ENCODE data around the gene CALML5. TPM values are rescaled to one million over a fixed set of nuclear protein-coding genes. Genes with fewer than 3 reads are reported as not detected.

The CALML5 gene, protein sequence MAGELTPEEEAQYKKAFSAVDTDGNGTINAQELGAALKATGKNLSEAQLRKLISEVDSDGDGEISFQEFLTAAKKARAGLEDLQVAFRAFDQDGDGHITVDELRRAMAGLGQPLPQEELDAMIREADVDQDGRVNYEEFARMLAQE
- total RNA-seq: not detected in 2 replicates

DNA sequence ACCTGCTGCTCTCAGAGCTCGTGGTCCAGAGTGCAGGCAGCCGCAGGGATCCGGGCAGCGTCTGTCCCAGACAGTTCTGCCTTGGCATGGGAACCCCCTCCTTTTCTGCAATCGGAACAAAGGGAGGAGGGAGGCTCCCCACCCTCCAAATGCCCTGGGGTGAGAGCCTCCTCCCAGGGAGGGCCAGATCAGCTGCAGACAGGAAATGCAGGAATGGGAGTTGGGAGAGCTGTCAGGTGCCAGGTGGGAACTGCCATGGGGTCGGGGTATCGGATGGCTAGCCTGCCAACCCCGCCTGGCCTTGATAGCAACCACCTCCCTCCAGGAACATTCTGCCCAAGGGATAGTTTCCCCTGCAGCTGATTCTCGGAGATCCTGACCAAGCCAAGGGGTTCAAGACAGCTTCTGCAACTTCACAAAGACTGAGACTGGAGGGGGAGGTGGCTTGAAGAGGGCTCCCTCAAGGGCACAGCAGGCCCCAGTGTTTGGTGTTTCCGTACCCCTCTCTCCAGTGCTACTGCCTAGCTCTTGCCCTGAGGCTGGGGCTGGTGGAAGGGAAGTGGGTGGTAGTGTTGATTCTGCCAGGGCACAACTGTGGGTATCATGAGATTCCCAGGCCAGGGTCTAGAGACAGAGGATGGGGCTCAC, at the start of gene CALML5:
CALML5 (minus strand) TSS at position 78 of the 648 bp plus-strand sequence. CDS start 132 bp downstream, outside the sequence.
- DNase-seq (ENCODE audit: extremely low read depth, low read depth, low spot score): no peak

DNA sequence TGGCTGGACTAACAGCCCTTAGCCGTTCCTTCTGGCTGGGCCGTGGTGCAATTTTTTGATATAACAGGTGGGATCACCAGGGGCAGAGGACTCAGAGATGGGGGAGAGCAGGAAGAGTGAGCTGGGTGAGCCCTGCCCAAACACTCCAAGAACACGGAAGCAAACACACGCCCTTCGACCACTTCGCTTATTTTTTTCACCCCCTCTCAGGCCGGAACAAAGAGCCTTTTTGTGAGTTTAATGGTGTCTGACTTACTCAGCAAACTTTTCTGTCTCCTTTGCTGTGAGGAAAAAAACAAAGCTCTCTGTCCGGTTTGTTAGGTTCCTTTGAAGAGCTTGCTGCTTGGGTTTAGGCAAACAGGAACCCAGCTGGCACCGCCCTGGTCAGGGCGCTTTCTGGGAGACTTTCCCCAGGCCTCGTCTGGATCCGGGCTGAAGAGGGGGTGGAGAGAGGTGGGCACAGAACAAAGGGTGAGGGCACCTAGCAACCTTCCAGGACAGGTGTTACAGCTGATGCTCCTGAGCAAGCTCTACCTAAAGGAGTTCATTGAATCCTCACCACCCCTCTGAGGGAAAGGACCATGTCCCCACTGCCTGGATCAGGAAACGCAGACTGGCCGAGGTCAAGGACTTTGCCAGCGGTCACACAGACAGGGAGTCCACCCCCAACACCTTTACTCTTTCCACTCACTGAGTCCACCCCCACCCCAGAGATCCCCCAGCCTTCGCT, 48.7 kb upstream of the CALML5 start:
- no peak for DNase-seq (ENCODE audit: extremely low read depth, low read depth, low spot score)

DNA sequence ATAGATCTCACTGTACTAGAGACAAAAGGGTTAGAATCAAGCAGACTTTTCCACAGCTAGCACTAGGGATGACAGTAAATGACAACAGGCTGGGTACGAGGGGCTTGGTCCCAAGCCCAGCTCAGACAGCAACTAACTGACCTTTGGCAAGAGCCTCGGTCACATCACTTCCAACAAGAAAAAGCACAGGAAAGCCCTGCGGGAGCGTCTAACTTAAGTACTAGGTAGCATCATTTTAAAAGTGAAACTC, 48.2 kb upstream of the CALML5 start:
- DNase-seq (ENCODE audit: extremely low read depth, low read depth, low spot score): no peak

DNA sequence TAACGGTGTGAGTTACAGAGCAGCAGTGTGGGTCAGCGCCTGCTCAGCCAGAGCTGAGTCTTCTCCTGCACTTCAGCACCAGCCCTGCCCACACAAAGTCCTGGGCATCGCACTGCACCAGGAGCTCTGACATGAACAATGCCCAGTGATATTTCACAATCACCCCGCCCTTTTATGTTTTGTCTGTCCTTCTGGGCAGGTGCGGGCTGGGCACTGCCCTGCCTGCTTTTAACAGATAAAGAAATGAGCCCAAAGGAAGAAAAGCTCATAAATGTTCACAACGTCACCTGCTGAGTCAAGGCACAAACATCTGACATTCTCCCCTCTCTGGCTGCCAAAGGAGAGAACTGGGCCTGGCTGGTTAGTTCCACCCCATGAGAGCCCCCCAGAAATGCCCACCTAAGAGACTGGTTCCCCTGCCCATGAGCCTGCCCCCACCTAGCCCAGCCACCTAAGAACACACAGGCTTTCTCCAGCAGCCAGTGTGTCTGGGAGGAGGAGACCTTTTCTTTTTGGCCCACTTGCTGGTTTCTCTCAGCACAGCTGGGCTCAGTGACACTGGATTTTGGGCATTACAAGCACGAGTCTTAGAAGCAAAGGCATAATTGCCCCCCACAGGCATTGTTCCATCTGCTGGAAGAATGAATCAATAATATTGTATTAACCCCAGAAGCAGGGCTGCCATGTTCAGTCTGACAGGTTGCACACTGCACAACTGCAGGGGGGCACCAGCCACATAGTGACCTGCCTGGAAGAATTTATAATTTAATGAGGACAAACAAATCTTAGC, 47.7 kb upstream of the CALML5 start:
- no peak for DNase-seq (ENCODE audit: extremely low read depth, low read depth, low spot score)

DNA sequence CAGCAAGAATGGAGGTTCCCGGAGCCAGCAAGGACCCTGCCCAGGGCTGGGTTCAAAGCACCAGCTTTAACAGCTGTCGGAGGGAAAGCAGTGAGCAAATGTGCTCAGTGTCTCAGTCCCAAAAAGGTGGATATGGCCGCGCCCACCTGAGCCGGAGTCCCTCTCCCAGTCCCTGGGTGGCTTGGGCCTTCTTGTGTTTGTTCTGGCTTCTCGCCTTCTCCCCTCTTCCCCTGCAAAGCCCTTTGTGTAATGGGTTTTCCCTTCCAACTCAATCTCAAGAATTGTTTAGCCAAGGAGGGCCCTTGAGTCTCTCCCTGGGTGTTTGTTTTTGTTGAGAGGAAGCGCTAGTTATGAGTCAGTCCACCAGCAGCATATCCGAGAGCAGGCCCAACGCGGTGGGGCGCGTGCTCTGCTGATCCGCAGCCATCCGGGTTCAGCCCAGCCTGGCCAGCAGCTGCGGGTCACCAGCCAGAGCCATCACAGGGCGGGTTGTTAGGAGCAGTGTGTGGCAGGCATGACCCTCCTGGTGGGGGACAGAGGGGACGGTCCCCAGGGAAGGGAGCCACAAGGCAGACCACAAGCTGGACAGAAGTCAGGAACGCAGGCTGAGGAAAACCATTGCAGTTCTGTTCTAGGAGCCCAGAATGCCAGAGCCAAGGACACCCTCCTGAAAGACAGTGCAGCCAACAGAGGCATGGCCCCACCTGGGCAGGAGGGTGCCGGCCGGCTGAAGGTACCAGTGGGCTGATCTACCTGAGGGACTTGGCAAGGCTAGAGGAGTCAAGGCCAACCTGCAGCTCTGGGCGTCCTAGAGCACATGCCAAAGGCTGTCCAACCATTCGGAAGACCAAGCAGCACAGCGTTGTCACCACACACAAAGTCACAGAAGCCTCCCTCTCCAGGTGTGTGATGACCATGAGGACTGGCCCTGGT, 46.7 kb upstream of the CALML5 start:
- no peak for DNase-seq (ENCODE audit: extremely low read depth, low read depth, low spot score)

DNA sequence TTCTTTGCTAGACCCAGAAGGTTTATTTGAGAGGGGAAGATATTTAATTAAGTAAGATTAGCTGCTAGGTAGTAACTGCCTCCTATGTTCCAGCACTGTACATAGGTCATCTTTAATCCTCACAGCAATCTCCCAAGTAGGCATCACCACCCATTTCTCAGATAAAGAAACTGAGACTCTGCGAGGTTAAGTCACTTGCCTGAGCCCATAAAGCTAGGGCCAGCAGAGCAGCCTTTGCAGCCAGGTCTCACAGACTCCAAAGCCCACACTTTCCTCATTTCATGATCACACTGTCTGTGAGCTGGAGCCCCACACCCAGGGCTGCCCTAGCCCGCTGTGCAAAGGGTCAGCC, 46.0 kb upstream of the CALML5 start:
- no peak for DNase-seq (ENCODE audit: extremely low read depth, low read depth, low spot score)

DNA sequence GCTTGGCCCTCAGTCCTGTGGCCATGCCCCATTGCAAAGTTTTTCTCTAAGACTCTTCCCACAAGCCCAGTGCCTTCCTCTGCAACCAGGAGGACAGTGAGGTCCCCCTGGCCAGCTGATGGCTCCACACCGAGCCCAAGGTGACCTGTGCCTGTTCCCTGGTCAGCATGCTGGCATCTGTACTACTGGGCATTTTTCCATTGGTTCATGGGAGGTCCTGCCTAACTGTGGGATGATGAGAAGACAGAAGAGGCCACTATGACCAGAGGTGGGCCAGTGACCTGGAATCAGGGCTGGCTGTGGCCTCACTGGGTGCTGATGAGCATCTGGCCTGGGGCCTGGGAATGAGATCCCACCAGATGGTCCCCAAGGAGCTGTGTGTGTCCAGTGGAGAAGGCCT, 45.6 kb upstream of the CALML5 start:
- no peak for DNase-seq (ENCODE audit: extremely low read depth, low read depth, low spot score)

DNA sequence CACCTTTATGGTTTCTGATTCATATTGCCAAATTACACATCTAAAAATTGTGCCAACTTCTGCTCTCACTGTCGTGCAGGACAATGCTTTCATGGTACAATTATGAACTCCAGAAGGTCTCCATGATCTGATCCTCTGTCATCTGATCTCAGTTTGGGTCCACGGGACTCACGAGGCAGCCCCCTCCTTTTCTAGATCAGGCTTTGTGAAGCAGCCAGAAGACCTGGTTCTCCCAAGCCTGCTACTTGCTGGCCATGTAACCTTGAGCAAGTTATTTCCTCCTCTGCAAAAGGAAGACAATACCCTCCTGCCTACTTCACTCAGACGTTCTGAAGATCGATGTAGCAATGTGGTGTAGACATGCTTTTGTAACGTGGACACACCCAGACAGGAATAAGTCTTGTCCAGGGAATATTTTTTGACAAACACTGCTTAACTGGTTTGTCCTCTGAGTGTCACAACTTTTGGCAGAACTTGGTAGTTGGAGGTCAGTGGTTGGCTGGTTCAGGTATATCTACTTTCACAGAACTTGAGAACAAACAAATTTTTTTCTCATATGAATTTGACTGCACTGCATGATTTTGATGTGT, 44.9 kb upstream of the CALML5 start:
- no peak for DNase-seq (ENCODE audit: extremely low read depth, low read depth, low spot score)

DNA sequence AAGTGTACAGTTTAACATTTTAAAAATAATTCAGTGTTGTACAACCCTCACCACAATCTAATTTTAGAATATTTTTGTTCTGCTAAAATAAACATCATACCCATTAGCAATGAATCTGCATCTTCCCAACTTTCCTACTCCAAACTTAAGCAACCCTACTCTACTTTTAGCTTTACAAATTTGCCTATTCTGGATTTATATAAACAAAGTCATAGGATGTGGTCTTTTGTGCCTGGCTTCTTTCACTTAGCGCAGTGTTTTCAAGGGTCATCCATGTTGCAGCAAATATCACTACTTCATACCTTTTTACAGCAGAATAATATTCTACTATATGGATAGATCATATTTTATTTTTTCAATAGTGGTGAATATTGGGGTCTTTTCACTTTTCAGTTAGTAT, 44.3 kb upstream of the CALML5 start:
- no peak for DNase-seq (ENCODE audit: extremely low read depth, low read depth, low spot score)

DNA sequence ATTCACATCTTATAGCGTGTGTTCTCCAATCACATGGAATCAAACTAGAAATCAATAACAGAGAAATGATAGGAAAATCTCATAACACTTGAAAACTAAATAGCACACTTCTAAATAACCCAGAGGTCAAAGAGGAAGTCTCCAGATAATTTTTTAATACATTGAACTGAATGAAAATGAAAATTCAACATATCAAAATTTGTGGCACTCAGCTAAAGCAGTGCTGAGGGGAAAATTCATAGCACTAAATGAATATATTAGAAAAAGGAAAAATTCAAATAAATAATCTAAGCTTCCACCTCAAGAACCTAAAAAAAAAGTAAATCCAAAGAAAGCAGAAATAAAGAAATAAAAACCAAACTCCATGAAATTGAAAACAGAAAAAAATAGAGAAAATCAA, 42.7 kb upstream of the CALML5 start:
- DNase-seq (ENCODE audit: extremely low read depth, low read depth, low spot score): no peak

DNA sequence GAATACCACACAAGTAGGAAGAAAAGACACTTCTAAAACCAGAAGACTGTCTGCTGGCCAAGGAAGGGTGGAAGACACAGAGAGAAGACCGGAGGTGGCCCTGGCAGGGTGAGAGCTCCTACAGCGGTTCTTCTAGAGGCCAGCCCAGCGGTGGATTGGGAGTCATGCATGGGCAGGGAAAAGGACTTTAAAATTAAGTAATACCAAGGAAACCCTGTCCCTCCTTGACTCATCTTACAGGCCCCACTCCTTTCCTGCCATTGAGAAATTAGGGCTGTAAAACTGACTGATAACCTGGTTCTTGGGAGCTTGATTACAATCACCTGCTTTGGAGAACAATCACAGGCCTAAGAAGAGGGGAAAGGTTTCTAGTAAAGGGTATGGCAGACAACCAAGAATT, 41.5 kb upstream of the CALML5 start:
- no peak for DNase-seq (ENCODE audit: extremely low read depth, low read depth, low spot score)

DNA sequence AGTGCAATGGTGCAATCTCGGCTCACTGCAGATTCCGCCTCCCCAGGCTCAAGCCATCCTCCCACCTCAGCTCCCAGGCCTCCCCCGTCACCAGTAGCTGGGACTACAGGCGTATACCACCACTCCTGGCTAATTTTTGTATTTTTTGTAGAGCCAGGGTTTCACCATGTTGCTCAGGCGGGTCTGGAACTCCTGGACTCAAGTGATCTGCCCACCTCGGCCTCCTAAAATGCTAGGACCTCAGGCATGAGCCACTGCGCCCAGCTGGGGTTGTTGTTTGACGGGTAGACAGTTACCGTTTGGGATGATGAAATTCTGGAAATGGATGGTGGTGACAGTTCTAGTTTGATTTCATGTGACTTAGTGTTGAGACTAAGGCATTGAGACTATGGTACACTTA, 40.7 kb upstream of the CALML5 start:
- DNase-seq (ENCODE audit: extremely low read depth, low read depth, low spot score): no peak

DNA sequence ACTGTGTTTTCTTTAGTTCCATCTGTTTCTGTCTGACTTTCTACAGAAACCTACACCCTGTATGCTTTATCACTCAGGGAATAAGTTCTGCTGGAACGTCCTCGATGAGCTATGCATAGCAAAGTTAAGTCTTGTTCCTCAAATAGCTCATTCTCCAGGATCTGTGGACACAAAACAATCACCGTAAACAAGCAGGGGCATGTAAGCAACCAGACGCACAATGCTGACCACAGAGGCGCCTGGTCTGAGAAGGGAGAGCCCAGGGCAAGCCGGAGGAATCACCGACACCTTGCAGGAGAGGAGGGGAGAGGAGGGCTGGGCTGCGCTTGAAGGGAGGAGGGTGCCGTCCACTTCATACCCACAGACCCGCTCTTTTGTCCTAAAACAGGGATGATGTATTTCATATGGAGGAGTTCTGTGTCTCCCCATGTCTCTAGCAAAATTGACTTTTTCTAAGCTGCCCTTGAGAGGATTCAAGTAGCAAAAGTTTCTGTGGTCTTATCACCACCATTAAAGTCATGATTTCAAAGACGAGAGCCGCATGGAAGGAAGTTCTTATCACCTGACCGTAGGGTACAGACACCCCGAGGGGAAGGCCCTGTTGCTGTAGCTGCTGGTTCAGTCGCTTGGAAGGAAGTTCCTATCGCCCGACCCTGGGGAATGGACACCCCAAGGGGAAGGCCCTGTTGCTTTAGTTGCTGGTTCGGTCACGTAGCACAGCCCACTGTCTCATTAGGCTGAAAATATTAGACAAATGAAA, 39.7 kb upstream of the CALML5 start:
- no peak for DNase-seq (ENCODE audit: extremely low read depth, low read depth, low spot score)

DNA sequence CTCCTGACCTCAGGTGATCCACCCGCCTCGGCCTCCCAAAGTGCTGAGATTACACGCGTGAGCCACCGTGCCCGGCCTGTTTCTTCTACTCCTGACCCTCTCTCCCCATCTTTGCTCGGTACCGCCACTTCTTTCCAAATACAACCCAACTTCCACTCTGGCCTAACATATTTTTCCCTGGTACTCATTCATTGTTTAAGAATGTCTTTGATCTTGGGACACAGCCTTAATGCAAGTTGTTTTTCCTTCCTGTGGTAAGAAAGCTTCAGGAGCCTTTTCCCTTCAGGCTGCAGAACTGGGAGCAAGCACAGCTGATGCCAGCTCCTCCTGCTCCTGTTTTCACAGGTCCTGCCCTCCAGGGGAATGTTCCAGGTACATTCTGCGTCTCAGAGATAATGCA, 39.1 kb upstream of the CALML5 start:
- DNase-seq (ENCODE audit: extremely low read depth, low read depth, low spot score): no peak

DNA sequence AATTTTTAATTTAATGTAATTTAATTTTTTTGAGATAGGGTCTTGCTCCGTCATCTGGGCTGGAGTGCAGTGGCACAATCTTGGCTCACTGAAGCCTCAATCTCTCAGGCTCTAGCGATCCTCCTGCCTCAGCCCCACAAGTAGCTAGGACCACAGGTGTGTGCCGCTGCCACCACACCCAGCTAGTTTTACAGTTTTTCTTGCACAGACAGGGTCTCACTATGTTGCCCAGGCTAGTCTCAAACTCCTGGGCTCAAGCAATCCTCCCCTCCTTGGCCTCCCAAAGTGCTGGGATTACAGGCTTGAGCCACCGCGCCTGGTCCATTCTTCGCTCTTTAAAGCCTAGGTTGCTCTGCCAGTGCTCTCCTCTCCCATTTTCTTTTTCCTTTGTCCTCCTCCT, 38.3 kb upstream of the CALML5 start:
- DNase-seq (ENCODE audit: extremely low read depth, low read depth, low spot score): no peak

DNA sequence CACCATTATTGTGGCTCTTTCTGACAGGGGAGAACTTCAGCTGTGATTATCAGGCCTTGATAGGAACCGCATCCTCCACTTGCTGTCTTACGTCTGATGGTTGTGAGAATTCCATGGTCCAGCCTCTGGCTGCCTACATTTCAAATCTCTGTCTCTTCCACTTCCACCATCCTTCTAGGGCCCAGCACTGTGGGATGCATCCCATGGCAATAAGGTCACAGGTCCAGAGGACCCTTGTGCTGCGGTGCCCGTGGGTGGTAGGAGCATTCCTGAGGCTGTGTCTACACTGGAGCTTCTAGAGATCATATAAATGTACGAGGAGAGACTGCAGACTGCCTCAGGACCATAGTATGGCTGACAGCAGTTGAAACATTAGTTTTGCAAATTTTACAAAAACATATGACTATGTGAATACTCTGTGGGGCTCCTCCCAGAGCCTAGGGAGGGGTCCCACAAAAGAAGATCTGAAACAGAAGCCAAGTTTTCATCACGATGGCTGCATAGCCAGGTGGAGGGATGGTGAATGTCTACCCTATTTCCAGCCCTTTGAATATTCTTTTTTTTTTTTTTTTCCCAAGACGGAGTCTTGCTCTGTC, 37.2 kb upstream of the CALML5 start:
- DNase-seq (ENCODE audit: extremely low read depth, low read depth, low spot score): no peak

DNA sequence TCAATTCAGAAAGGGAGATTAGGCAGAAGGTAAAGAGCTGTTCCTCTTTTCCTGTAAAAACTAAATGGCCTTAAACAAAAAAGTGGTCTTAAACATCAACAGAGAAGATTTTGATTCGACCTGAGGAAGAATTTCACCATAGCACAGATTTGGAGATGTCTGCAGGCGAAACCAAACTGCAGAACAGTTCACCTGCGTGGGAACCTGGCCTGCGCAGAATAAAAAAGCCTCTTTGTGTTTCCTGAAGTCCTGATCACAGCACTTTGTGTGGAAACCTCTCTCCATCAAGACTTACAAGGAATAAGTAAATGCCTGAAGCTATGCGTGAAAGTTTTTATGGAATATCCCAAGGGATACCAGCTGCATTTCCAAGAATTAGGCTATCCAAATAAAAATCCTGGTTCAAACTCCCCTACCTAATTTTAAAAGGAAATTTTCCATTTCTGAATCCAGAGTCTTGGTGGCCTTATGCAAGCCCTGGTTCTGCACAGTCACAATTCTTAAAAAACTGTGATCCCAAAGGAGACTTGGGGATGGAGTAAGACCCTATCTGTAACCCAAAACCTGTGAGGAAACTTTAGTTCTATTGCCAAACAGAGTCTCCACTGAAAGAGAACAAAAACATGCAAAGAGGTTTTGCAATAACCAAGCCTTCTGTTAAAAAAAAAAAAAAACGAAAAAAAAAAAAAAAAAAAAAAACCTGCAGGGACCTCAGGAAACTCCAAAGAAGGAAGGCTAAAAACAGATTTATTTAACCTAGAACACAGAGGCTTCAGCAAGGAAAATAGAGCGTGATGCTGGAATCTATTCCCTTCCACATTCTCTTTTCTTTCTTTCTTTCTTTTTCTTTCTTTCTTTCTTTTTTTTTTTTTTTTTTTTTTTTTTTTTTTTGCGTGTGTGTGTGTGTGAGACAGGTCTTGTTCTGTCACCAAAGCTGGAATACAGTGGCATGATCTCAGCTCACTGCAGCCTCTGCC, 35.8 kb upstream of the CALML5 start:
- no peak for DNase-seq (ENCODE audit: extremely low read depth, low read depth, low spot score)

All from glomerular endothelial cell (primary cell).